ENCODE measurements around the gene SMIM32.

DNA sequence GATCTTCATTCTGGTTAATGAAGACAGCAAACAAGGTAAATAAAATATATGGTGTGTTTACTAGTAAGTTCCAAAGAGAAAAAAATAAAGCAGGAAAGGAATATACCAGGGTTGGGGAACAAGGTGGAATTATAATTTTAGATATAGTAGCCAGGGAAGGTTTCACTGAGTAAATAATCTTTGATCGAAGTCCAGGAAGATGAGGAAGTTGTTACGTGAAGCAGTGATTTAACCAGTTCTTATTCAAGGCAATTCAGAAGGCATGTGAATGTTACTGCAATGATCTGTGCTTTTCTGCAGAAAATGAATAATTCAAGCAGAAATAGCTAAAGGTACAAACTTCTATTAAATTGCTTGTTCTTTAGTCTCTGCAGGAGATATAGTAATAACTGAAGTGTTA, 6.2 kb downstream of the SMIM32 start:
- TF ChIP-seq, protein P1, sequence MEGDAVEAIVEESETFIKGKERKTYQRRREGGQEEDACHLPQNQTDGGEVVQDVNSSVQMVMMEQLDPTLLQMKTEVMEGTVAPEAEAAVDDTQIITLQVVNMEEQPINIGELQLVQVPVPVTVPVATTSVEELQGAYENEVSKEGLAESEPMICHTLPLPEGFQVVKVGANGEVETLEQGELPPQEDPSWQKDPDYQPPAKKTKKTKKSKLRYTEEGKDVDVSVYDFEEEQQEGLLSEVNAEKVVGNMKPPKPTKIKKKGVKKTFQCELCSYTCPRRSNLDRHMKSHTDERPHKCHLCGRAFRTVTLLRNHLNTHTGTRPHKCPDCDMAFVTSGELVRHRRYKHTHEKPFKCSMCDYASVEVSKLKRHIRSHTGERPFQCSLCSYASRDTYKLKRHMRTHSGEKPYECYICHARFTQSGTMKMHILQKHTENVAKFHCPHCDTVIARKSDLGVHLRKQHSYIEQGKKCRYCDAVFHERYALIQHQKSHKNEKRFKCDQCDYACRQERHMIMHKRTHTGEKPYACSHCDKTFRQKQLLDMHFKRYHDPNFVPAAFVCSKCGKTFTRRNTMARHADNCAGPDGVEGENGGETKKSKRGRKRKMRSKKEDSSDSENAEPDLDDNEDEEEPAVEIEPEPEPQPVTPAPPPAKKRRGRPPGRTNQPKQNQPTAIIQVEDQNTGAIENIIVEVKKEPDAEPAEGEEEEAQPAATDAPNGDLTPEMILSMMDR (conservative IDR thresholded peaks at IDR 0.05) = no peak
- TF ChIP-seq ZFX (IDR thresholded peaks at IDR 0.05) = no peak
